ENCODE results near the gene GSTK1.

GSTK1 gene

DNA sequence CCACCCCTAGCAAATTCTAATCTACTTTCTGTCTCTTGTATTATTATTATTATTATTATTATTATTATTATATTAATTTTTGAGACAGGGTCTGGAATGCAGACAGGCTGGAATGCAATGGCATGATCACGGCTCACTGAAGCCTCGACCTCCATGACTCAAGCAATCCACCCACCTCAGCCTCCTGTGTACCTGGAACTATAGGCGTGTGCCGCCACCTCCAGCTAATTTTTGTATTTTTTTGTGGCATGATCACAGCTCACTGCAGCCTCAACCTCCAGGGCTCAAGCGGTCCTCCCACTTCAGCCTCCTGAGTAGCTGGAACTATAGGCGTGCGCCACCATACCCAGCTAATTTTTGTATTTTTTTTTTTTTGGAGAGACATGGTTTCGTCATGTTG lies 18.9 kb downstream of the GSTK1 start:
- no peak for DNase-seq (ENCODE audit: insufficient read length, low spot score)
- TF ChIP-seq, protein P1, sequence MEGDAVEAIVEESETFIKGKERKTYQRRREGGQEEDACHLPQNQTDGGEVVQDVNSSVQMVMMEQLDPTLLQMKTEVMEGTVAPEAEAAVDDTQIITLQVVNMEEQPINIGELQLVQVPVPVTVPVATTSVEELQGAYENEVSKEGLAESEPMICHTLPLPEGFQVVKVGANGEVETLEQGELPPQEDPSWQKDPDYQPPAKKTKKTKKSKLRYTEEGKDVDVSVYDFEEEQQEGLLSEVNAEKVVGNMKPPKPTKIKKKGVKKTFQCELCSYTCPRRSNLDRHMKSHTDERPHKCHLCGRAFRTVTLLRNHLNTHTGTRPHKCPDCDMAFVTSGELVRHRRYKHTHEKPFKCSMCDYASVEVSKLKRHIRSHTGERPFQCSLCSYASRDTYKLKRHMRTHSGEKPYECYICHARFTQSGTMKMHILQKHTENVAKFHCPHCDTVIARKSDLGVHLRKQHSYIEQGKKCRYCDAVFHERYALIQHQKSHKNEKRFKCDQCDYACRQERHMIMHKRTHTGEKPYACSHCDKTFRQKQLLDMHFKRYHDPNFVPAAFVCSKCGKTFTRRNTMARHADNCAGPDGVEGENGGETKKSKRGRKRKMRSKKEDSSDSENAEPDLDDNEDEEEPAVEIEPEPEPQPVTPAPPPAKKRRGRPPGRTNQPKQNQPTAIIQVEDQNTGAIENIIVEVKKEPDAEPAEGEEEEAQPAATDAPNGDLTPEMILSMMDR (IDR thresholded peaks at IDR 0.05; ENCODE audit: insufficient read depth, missing control alignments), result no peak
- no peak for FAIRE-seq

DNA sequence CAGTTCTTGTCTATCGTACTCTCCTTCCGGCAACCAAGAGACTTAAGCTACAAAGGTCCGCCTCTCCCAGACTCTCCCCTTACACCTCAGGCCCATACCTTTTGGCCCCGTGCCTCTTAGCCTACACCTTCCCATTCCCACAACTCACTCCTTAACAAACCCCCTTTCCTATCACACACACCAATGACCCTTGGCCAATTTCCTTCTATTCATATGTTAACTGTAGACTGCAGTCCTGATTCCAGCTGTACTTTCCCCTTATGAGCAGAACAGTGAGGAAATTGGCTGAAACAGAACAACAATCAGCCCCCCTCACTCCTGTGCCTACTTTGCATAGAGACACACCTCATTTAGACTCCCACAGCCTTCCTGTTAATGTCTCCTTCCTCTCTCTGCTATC lies 20.1 kb downstream of the GSTK1 start:
- no peak for FAIRE-seq
- DNase-seq (ENCODE audit: insufficient read length, low spot score), result no peak

DNA sequence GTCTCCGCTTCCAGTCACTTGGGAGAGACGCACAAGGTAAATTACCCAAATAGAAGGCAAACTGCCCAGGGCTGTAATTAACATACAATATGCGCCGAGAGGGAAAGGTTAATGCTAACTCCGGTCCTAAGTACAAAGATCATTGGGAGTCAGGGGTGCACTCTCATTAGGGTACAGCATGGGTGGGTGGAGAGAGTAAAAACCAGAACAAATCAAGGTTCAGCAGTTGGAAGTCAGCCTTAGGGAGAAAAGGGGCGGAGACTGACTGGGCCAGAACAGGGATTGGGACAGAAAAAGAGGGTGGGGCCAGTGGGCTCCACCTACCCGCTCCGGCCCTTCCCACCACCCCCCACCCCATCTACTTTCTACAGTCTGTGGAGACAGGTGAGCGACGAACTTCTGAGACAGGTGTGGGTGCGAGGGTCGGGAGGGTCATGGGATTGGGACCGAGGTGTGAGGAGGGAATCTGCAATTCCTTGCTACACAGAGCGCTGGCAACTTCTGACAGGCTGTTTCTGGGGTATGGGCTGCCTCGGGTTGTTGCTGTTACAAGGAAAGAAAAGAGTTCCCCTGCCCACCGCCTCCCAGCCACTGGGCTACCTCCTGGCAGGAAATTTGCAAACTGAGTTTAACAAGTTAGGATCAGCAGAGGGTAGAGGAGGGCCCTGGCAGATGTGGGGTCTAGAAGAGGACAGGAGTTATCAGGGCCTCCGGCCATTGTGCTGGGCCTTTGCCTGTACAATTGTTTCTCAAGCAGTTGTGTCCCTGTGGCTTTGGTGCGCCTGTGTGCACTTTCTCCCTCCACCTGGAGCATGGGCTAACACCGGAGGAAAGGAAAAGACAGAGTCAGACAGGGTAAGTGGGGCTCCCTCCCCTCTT lies 21.6 kb downstream of the GSTK1 start, which contains the start of gene TMEM139:
TMEM139 (plus strand) TSS at position 368 of the 879 bp plus-strand sequence. CDS start 1,000 bp downstream, outside the sequence.
- DNase-seq (ENCODE audit: insufficient read length, low spot score) (no peak), FAIRE-seq (no peak)
- TF ChIP-seq, protein P1 (IDR thresholded peaks at IDR 0.05; ENCODE audit: insufficient read depth, missing control alignments), result no peak

More for the DNA sequence above, 20.1 kb downstream of the GSTK1 start:
- TF ChIP-seq, protein P1 (IDR thresholded peaks at IDR 0.05; ENCODE audit: insufficient read depth, missing control alignments), result no peak

DNA sequence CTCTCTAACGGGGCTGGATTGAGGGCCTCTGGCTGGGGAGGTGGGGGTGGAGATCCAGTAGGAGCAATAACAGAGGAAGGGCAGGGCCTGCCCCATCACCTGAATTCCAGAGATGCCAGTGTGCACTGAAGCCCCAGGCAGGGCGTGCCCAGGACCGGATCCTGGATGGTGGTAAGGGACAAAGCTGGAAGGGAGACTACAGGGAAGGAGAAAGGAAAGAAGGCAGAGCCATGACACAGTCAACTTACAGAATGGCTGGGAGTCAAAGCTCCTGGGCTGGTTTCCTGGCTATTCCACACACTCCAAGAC lies 22.2 kb downstream of the GSTK1 start:
- FAIRE-seq, result no peak
- no peak for DNase-seq (ENCODE audit: insufficient read length, low spot score)
- TF ChIP-seq, protein P1 (IDR thresholded peaks at IDR 0.05; ENCODE audit: insufficient read depth, missing control alignments), result no peak

DNA sequence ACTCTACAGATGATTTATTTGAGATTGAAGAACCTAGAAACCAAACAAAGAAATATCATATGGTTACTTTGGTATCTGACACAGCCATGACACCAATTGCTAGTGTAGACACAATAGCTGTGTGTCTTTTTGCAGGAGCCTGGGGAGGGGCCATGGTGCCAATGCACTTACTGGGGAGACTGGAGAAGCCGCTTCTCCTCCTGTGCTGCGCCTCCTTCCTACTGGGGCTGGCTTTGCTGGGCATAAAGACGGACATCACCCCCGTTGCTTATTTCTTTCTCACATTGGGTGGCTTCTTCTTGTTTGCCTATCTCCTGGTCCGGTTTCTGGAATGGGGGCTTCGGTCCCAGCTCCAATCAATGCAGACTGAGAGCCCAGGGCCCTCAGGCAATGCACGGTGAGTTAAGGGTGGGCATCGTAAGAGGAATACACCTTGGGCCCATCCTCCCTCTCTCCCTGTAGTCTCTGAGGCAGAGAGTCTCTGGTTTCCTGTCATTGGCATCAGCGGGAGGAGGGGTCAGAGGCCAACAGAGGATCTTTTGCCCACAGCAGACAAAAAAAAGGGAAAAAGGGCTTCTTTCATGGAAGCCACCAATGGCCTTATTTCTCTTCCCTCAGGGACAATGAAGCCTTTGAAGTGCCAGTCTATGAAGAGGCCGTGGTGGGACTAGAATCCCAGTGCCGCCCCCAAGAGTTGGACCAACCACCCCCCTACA lies 22.7 kb downstream of the GSTK1 start:
- DNase-seq (ENCODE audit: insufficient read length, low spot score) (no peak), FAIRE-seq (no peak)
- TF ChIP-seq, protein P1 (IDR thresholded peaks at IDR 0.05; ENCODE audit: insufficient read depth, missing control alignments), result no peak

DNA sequence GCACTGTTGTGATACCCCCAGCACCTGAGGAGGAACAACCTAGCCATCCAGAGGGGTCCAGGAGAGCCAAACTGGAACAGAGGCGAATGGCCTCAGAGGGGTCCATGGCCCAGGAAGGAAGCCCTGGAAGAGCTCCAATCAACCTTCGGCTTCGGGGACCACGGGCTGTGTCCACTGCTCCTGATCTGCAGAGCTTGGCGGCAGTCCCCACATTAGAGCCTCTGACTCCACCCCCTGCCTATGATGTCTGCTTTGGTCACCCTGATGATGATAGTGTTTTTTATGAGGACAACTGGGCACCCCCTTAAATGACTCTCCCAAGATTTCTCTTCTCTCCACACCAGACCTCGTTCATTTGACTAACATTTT lies 23.3 kb downstream of the GSTK1 start:
- FAIRE-seq (no peak), DNase-seq (ENCODE audit: insufficient read length, low spot score) (no peak)
- TF ChIP-seq, protein P1 (IDR thresholded peaks at IDR 0.05; ENCODE audit: insufficient read depth, missing control alignments), result no peak

Data from D721Med (cell line).